Measurements from ENCODE around the gene CCDC157. TPM values are rescaled to one million over a fixed set of nuclear protein-coding genes. Genes with fewer than 3 reads are reported as not detected.

CCDC157 gene
- total RNA-seq, 1 donor = 2.6 TPM

DNA sequence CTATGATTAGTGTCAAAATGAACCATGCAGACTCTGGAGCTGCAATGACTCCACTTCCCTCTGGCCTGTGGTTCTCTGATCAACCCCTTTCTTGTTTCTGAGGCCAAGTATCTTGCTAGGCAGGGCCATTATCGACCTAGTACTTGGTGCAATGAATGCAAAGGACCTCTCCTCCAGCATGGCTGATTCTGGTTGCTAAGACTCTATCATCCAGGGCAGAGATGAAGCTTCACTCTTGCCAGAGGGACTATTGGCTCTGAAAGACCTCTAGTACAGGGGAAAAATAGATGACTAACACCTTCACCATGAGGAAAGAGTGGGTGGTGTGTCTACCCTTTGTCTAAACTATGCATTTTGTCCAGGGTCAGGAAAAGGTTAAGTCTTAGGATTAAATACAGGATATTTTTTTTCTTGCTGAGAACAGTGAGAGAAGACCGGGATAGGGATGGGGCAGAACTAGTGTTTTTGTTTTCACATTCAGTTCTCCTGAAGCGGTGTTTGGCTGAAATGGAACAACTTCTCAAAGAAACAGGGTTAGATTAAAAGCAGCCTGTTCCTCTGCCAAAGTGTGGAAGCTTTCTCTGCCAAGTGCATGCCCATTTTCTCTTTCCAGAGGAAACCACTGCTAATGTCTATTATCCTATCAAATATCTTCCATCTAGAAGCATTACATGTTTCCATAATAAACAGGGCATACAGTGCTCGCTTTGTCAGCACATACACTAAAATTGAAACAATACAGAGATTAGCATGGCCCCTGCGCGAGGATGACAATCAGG is 63.7 kb downstream of the CCDC157 start:
- peak overlapping the region; percentile 34 for H3K4me3 ChIP-seq (ENCODE audit: low read depth, low read length)
- TF ChIP-seq, protein P1, sequence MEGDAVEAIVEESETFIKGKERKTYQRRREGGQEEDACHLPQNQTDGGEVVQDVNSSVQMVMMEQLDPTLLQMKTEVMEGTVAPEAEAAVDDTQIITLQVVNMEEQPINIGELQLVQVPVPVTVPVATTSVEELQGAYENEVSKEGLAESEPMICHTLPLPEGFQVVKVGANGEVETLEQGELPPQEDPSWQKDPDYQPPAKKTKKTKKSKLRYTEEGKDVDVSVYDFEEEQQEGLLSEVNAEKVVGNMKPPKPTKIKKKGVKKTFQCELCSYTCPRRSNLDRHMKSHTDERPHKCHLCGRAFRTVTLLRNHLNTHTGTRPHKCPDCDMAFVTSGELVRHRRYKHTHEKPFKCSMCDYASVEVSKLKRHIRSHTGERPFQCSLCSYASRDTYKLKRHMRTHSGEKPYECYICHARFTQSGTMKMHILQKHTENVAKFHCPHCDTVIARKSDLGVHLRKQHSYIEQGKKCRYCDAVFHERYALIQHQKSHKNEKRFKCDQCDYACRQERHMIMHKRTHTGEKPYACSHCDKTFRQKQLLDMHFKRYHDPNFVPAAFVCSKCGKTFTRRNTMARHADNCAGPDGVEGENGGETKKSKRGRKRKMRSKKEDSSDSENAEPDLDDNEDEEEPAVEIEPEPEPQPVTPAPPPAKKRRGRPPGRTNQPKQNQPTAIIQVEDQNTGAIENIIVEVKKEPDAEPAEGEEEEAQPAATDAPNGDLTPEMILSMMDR (IDR thresholded peaks at IDR 0.05; ENCODE audit: insufficient read depth, low read length) = no peak
- peak; percentile 93 for DNase-seq (ENCODE audit: low read depth)

DNA sequence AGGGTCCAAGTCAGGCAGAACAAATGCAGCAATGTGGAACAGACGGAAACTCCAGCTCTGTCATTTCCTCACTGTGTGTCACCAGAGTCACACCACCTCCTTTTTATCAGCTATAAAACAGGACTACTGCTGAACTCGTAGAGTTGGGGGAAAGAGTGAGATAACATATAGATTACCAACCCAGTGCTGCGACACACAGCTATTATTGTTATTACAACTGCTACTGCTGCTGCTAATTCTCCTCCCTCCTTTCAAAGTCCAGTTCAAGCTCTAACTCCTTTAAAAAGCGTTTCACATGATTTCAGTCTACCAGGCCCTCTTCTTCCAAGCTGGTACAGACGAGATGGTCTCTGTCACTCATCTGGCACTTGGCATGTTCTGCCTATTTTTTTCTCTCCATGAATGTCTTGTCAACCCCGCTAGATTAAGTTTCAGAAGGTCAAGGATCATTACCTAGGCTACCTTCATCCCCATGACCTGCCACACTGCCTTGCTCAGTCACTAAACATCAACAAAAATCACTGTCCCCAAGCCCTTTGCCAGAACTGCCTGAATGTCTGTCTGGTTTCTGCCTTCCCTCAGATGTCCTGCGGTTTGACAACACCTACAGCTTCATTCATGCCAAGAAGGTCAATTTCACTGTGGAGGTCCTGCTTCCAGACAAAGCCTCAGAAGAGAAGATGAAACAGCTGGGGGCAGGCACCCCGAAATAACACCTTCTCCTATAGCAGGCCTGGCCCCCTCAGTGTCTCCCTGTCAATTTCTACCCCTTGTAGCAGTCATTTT is 65.1 kb downstream of the CCDC157 start:
- TF ChIP-seq, protein P1 (IDR thresholded peaks at IDR 0.05; ENCODE audit: insufficient read depth, low read length) = no peak
- no peak for DNase-seq (ENCODE audit: low read depth)
- no peak overlapping the region for H3K4me3 ChIP-seq (ENCODE audit: low read depth, low read length)

DNA sequence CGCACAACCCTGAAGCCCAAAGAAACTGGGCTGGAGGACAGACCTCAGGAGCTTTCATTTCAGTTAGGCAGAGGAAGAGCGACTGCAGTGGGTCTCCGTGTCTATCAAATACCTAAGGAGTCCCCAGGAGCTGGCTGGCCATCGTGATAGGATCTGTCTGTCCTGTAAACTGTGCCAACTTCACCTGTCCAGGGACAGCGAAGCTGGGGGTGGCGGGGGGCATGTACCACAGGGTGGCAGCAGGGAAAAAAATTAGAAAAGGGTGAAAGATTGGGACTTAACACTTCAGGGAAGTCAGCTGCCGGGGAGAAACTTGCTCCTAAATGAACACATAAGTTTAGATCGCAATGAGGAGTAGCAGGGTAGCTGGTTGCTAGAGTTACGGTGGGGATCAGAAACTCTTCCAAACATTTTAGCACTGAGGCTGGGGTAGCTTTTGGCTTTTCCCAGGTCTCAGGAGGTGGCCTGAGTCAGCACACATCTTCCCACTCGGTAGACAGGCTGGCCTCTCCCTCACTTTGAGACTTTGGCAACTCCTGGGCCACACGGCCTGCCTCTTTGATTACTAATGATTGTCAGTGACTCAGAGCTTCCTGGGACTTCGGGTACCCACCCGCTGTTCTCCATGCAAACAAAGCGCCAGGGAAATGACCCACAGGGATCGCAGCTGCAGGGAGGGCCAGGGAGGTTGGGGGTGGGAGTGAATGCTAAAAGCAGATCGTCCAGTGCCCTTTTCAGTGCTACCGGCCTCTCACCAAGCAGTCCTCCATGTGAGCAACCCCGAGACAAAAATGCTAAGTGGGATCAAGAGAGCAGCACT is 65.9 kb downstream of the CCDC157 start:
- DNase-seq (ENCODE audit: low read depth) = peak; percentile 91
- H3K4me3 ChIP-seq (ENCODE audit: low read depth, low read length) = peak overlapping the region; percentile 68
- TF ChIP-seq, protein P1 (IDR thresholded peaks at IDR 0.05; ENCODE audit: insufficient read depth, low read length) = no peak

DNA sequence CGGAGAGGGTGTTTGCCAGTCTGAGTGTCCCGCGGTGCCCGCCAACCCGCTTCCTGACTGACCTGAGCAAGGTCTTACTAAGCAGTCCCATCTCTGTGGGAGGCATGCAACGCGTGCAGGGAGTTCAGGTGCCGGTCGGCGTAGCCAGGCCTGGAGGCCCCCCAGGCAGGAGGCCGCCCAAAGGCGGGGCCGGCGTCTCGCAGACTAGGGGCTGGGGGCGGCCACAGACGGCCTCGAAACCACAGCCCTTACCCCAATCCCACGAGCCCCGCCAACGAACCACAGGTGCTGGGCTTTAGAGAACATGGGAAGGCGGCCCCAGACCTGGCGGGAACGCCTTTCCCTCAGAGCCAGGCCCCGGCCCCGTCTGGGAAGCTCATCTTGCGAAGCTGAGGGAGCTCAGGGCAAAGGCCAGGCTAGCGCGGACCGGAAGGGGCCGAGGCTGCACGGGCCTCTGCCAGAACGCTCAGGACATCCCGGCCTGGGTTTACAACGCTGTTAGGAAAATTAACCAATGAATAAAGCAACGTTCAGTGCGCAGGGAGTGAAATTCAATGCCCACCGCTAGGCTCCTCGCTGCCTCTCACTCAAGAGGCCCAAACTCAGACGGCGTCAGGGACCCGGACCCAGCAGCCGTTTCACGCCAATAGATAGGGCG is 66.6 kb downstream of the CCDC157 start:
- H3K4me3 ChIP-seq (ENCODE audit: low read depth, low read length) = peak overlapping the region; percentile 68
- no peak for DNase-seq (ENCODE audit: low read depth)
- TF ChIP-seq, protein P1 (IDR thresholded peaks at IDR 0.05; ENCODE audit: insufficient read depth, low read length) = peak; percentile 25

DNA sequence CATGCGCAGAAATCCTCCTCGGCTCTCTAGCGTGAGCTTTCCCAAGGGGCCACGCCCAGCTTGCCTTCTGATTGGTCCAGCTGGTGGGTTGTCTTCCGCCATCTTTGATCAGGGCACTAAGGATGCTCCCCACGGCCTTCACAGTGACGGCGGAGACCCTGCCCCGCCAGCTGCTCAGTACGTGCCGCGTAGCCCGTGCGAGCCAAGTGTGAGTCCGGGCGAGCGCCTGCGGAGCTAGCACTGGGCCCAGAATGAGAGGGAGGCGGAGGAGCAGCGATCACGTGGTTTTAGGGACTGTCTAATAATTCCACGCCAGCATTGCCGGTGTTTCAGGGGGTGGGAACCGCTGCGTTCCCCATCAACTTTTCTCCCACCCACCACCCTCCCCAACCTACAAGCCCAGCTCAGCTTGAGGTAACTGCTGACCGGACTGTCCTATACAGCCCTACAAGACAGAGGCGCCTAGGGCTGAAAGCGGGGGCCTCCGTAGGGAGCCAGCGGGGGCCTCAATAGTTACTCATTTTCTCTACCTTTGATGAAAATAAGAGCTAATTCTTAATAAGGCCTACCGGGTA is 67.2 kb downstream of the CCDC157 start:
- DNase-seq (ENCODE audit: low read depth) = peak; percentile 100
- peak overlapping the region; percentile 68 for H3K4me3 ChIP-seq (ENCODE audit: low read depth, low read length)
- TF ChIP-seq, protein P1 (IDR thresholded peaks at IDR 0.05; ENCODE audit: insufficient read depth, low read length) = no peak
